ENCODE results near the gene SBNO1. TPM values are rescaled to one million over a fixed set of nuclear protein-coding genes. Genes with fewer than 3 reads are reported as not detected.

SBNO1 gene
- total RNA-seq, 1 experiment from 2014 or later = 43.8 TPM

GRCh38 chr12:123261196-123261595 is 103.5 kb downstream of the SBNO1 start:
- ChIA-PET CTCF (no interaction called here), RAD21 (ENCODE audit: low non-redundant PET in 1 of 2, low total read pairs in 2 of 2, uncharacterized antibody in 2 of 2, unreplicated experiment in 2 of 2) (no interaction called here), POLR2A (no interaction called here)
- no peaks in the 10 kb centered on the region for H3K4me1 ChIP-seq (ENCODE audit: control insufficient read depth in 1 of 2, insufficient read depth in 2 of 2, low read length in 2 of 2)
- intact Hi-C loops (cut with micrococcal nuclease) = no loop called here
- no peak overlapping the region for H3K27ac ChIP-seq (ENCODE audit: low read depth, low read length)
- DNase-seq (ENCODE audit: low read depth, low spot score) (no peak), ATAC-seq (no peak)
- no peak overlapping the region for H3K4me3 ChIP-seq (replicated peaks in 1 of 2; ENCODE audit: low read depth in 1 of 2, low read length in 2 of 2)
- H3K9me2 ChIP-seq (ENCODE audit: insufficient read depth) = no peaks in the 10 kb centered on the region
- no peak overlapping the region for H3K9ac ChIP-seq (ENCODE audit: low read length)
- H3K9me3 ChIP-seq (ENCODE audit: control insufficient read depth in 1 of 2, insufficient read depth in 1 of 2, low read depth in 1 of 2, low read length in 2 of 2) = no peaks in the 10 kb centered on the region
- H3K36me3 ChIP-seq (ENCODE audit: control insufficient read depth in 1 of 2, insufficient read depth in 2 of 2, low read length in 2 of 2) = peaks cover 36 to 50% of the 10 kb centered on the region in 2 experiments
- BruUV-seq (replicated peaks) = TSS peak; percentile 67
- H3K79me2 ChIP-seq (ENCODE audit: insufficient read depth, low read length) = peaks cover 15% of the 10 kb centered on the region; the same call in 1 of the 2 replicates
- no peak overlapping the region for H2AFZ ChIP-seq (ENCODE audit: low read depth, low read length, poor library complexity, severe bottlenecking)
- no peak for TF ChIP-seq SRF (IDR thresholded peaks at IDR 0.05; ENCODE audit: low read depth)
- no peak for TF ChIP-seq REST (IDR thresholded peaks at IDR 0.05; ENCODE audit: low read depth)
- no peak for TF ChIP-seq ELF1 (IDR thresholded peaks at IDR 0.05; ENCODE audit: borderline replicate concordance, low read depth)
- no peak for TF ChIP-seq POLR2AphosphoS5 (IDR thresholded peaks at IDR 0.05; ENCODE audit: low read depth, low read length)
- no peak for TF ChIP-seq TCF7L2 (IDR thresholded peaks at IDR 0.05; ENCODE audit: borderline replicate concordance, extremely low read depth, insufficient read depth, insufficient read length)
- no peaks in the 10 kb centered on the region for H3K27me3 ChIP-seq (ENCODE audit: insufficient read depth, low read length)
- H3K4me2 ChIP-seq (ENCODE audit: low read length) = no peak overlapping the region
- no peaks in the 10 kb centered on the region for H4K20me1 ChIP-seq (ENCODE audit: insufficient read depth)

- POLR2A ChIA-PET = no interaction called here
- Histone ChIP-seq H2AFZ (ENCODE audit: low read depth, low read length, poor library complexity, severe bottlenecking) (no peak overlapping the region), H3K9me2 (ENCODE audit: insufficient read depth) (no peaks in the 10 kb centered on the region), H3K4me3 (replicated peaks in 1 of 2; ENCODE audit: low read depth in 1 of 2, low read length in 2 of 2) (no peak overlapping the region), H3K27me3 (ENCODE audit: insufficient read depth, low read length) (no peaks in the 10 kb centered on the region), H3K4me1 (ENCODE audit: control insufficient read depth in 1 of 2, insufficient read depth in 2 of 2, low read length in 2 of 2) (no peaks in the 10 kb centered on the region), H3K27ac (ENCODE audit: low read depth, low read length) (no peak overlapping the region), H3K36me3 (ENCODE audit: control insufficient read depth in 1 of 2, insufficient read depth in 2 of 2, low read length in 2 of 2) (peaks cover 38 to 53% of the 10 kb centered on the region in 2 experiments), H3K4me2 (ENCODE audit: low read length) (no peak overlapping the region), H3K9me3 (ENCODE audit: control insufficient read depth in 1 of 2, insufficient read depth in 1 of 2, low read depth in 1 of 2, low read length in 2 of 2) (no peaks in the 10 kb centered on the region), H4K20me1 (ENCODE audit: insufficient read depth) (no peaks in the 10 kb centered on the region), H3K79me2 (ENCODE audit: insufficient read depth, low read length) (peaks cover 10% of the 10 kb centered on the region; the same call in 1 of the 2 replicates), H3K9ac (ENCODE audit: low read length) (no peak overlapping the region)
- CTCF ChIA-PET = no interaction called here
- no TSS peak for BruUV-seq (replicated peaks)
- DNase-seq (ENCODE audit: low read depth, low spot score) (no peak), ATAC-seq (no peak)
- RAD21 ChIA-PET (ENCODE audit: low non-redundant PET in 1 of 2, low total read pairs in 2 of 2, uncharacterized antibody in 2 of 2, unreplicated experiment in 2 of 2) = no interaction called here
- intact Hi-C loops (cut with micrococcal nuclease) = no loop called here
- TF ChIP-seq ZFX (IDR thresholded peaks at IDR 0.05) (no peak), YY1 (IDR thresholded peaks at IDR 0.05; ENCODE audit: extremely low read depth, insufficient replicate concordance, low read depth, low read length) (no peak), EZH2phosphoT487 (IDR thresholded peaks at IDR 0.05; ENCODE audit: borderline replicate concordance) (no peak), JUND (IDR thresholded peaks at IDR 0.05) (no peak), EZH2 (IDR thresholded peaks at IDR 0.05) (no peak), CEBPB (IDR thresholded peaks at IDR 0.05; ENCODE audit: low read depth) (no peak), CTCF (IDR thresholded peaks at IDR 0.05 in 2 of 3, conservative IDR thresholded peaks at IDR 0.05 in 1 of 3; ENCODE audit: borderline replicate concordance in 1 of 3, insufficient read depth in 1 of 3, low read depth in 2 of 3, low read length in 2 of 3) (no peak), SP1 (IDR thresholded peaks at IDR 0.05; ENCODE audit: low read depth) (no peak), CBX3 (IDR thresholded peaks at IDR 0.05; ENCODE audit: low read depth) (no peak), SIN3A (IDR thresholded peaks at IDR 0.05; ENCODE audit: low read depth) (no peak), MAX (IDR thresholded peaks at IDR 0.05) (no peak)
Observed at GRCh38 chr12:123260081-123260480, 104.6 kb downstream of the SBNO1 start.

Measured in HCT116 (cell line).